Lower leg skin (tissue), 3 donors: ENCODE results near the gene AGGF1.

Experiments used
- POLR2A ChIP-seq, 2 donors: fragments of 450-650 bp; IDR thresholded peaks; one replicate each; pipeline ENCODE4 v1.6.1; 2016 to 2017; ENCODE audit warnings: antibody characterized with exemption in 2 of 2, mild to moderate bottlenecking in 1 of 2, moderate library complexity in 1 of 2
- TF ChIP-seq, protein P1 (sequence below), 3 donors: fragments of 450-650 bp; IDR thresholded peaks; one replicate each; pipeline ENCODE4 v1.5.1; 2016; ENCODE audit warnings: antibody characterized with exemption in 3 of 3, mild to moderate bottlenecking in 3 of 3, moderate library complexity in 2 of 3

DNA sequence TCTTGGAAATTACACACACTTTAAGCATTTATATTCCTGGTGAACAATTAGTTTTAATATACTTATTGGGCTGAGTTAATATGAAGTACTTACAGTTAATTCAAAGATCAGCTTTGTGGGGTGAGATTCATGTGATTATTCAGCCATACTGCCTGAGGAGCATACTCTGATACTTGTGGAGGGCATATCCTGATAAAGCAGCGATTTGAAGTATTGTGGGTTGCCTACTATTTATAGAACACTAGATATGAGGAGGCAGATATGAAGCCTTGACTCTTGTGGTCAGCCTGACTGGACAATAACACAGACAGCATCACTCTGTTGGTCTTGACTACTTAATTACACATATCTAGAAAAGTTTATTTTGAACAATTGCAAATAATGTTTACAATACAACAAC, 27.0 kb upstream of the AGGF1 start:
- TF ChIP-seq, protein P1, sequence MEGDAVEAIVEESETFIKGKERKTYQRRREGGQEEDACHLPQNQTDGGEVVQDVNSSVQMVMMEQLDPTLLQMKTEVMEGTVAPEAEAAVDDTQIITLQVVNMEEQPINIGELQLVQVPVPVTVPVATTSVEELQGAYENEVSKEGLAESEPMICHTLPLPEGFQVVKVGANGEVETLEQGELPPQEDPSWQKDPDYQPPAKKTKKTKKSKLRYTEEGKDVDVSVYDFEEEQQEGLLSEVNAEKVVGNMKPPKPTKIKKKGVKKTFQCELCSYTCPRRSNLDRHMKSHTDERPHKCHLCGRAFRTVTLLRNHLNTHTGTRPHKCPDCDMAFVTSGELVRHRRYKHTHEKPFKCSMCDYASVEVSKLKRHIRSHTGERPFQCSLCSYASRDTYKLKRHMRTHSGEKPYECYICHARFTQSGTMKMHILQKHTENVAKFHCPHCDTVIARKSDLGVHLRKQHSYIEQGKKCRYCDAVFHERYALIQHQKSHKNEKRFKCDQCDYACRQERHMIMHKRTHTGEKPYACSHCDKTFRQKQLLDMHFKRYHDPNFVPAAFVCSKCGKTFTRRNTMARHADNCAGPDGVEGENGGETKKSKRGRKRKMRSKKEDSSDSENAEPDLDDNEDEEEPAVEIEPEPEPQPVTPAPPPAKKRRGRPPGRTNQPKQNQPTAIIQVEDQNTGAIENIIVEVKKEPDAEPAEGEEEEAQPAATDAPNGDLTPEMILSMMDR (IDR thresholded peaks at IDR 0.05): no peak
- no peak for TF ChIP-seq POLR2A (IDR thresholded peaks at IDR 0.05)
